Endothelial cell of umbilical vein (primary cell): ENCODE measurements around the gene FAM120A. TPM values are rescaled to one million over a fixed set of nuclear protein-coding genes. Genes with fewer than 3 reads are reported as not detected.
A peak's percentile ranks its signal among the peaks of the same experiment; 100 is the strongest.

Experiments
- BruUV-seq: library from RNA; stranded (reverse); fragments of 400-500 nt; replicated peaks from 2 replicates; lab custom pipeline; 2021; lab: Mats Ljungman, UMichigan
- CTCF ChIA-PET: fragments of 300-600, 350-600 bp; sonication (Branson Sonifier 250); formaldehyde crosslinking; loops from one replicate; lab custom pipeline; 2021; ENCODE audit warnings: antibody characterized with exemption, inconsistent platforms; lab: Charles Lee
- POLR2A ChIA-PET: fragments of 300-600, 350-600 bp; sonication (Branson Sonifier 250); formaldehyde crosslinking; loops from one replicate; lab custom pipeline; 2021; ENCODE audit warnings: antibody characterized with exemption, inconsistent platforms; lab: Charles Lee
- DNase-seq: peaks from one replicate; pipeline ENCODE4 v3.0.0-alpha.2; 2011; ENCODE audit warnings: low read depth, low spot score
- FAIRE-seq: peaks from 2 replicates; lab custom pipeline; 2011; peaks lifted over from hg19 to GRCh38; lab: Jason Lieb, UNC
- H2AFZ ChIP-seq: 2 replicates; pipeline ENCODE4 v1.6.0; 2012; ENCODE audit warnings: low read depth, low read length, control low read depth, inconsistent platforms
- H3K27ac ChIP-seq: 2 replicates; pipeline ENCODE4 v1.5.1; 2011; ENCODE audit warnings: low read depth, mild to moderate bottlenecking, control low read depth, low read length, moderate library complexity; ENCODE audit not compliant: insufficient read depth
- H3K27me3 ChIP-seq, 2 experiments: 2 replicates each; pipeline versions ENCODE4 v1.6.0 to v1.6.1; 2011; ENCODE audit warnings: low read length in 2 of 2, mixed read lengths in 1 of 2; ENCODE audit not compliant: control insufficient read depth in 2 of 2, insufficient read depth in 2 of 2
- H3K36me3 ChIP-seq, 2 experiments: 2 replicates in 1 of 2; 3 replicates in 1 of 2; pipeline ENCODE4 v1.5.1; 2011; ENCODE audit warnings: low read length in 2 of 2, mild to moderate bottlenecking in 1 of 2, moderate library complexity in 1 of 2; ENCODE audit not compliant: control insufficient read depth in 2 of 2, insufficient read depth in 2 of 2; ENCODE audit errors: extremely low read depth in 1 of 2
- H3K4me1 ChIP-seq: 3 replicates; pipeline ENCODE4 v1.5.1; 2011; ENCODE audit warnings: mild to moderate bottlenecking, low read length; ENCODE audit not compliant: control insufficient read depth, insufficient read depth; ENCODE audit errors: extremely low read depth
- H3K4me2 ChIP-seq: 2 replicates; pipeline ENCODE4 v1.6.1; 2011; ENCODE audit warnings: low read length, control low read depth, mixed read lengths; ENCODE audit not compliant: insufficient read depth
- H3K4me3 ChIP-seq, 3 experiments: fragments of 200-600 bp in 1 of 3; sonication (generic), shearing (Covaris generic) in 1 of 3; replicated peaks in 1 of 3; 2 replicates each; pipeline ENCODE4 v1.5.1; 2011 to 2016; ENCODE audit warnings: control low read depth in 3 of 3, low read length in 3 of 3, mild to moderate bottlenecking in 2 of 3, inconsistent platforms in 1 of 3, low read depth in 1 of 3, moderate library complexity in 1 of 3; ENCODE audit not compliant: insufficient read depth in 1 of 3
- H3K79me2 ChIP-seq: 2 replicates; pipeline ENCODE4 v1.6.0; 2012; ENCODE audit warnings: low read length, inconsistent platforms; ENCODE audit not compliant: control insufficient read depth, insufficient read depth
- H3K9ac ChIP-seq: replicated peaks from 2 replicates; pipeline ENCODE3; 2011; ENCODE audit warnings: low read length, control low read depth; ENCODE audit not compliant: insufficient read depth; ENCODE audit errors: extremely low read depth
- H3K9me1 ChIP-seq: replicated peaks from 3 replicates; pipeline ENCODE4 v1.6.0; 2011; ENCODE audit warnings: mild to moderate bottlenecking, low read length; ENCODE audit not compliant: control insufficient read depth, insufficient read depth; ENCODE audit errors: extremely low read depth
- H3K9me3 ChIP-seq: replicated peaks from 2 replicates; pipeline ENCODE4 v1.5.1; 2012; ENCODE audit warnings: low read length, inconsistent platforms; ENCODE audit not compliant: control insufficient read depth, insufficient read depth
- H4K20me1 ChIP-seq: replicated peaks from 2 replicates; pipeline ENCODE3; 2011; ENCODE audit warnings: mild to moderate bottlenecking, low read length; ENCODE audit not compliant: control insufficient read depth, insufficient read depth; ENCODE audit errors: extremely low read depth
- EZH2 ChIP-seq: IDR thresholded peaks from 2 replicates; pipeline ENCODE4 v1.6.1; 2012; ENCODE audit warnings: borderline replicate concordance, low read depth, mild to moderate bottlenecking, moderate library complexity, low read length, inconsistent platforms; ENCODE audit not compliant: severe bottlenecking
- FOS ChIP-seq: IDR thresholded peaks from 2 replicates; pipeline ENCODE4 v1.6.1; 2011; ENCODE audit warnings: mild to moderate bottlenecking, low read length, moderate library complexity, borderline replicate concordance; ENCODE audit not compliant: insufficient read depth
- GATA2 ChIP-seq: IDR thresholded peaks from 2 replicates; pipeline ENCODE4 v1.7.0; 2011; ENCODE audit warnings: low read depth, mild to moderate bottlenecking, moderate library complexity, mixed read lengths, low read length; ENCODE audit not compliant: insufficient read length, insufficient read depth
- JUN ChIP-seq: IDR thresholded peaks from 2 replicates; pipeline ENCODE4 v1.6.1; 2011; ENCODE audit warnings: borderline replicate concordance, low read depth; ENCODE audit not compliant: insufficient read length, insufficient read depth
- MAX ChIP-seq: IDR thresholded peaks from 2 replicates; pipeline ENCODE4 v1.6.1; 2011; ENCODE audit not compliant: insufficient read depth, insufficient read length
- MYC ChIP-seq: IDR thresholded peaks from one replicate; pipeline ENCODE4 v1.6.1; 2011; ENCODE audit warnings: mild to moderate bottlenecking, low read depth, low read length
- POLR2A ChIP-seq: IDR thresholded peaks from 2 replicates; pipeline ENCODE4 v1.6.1; 2012; ENCODE audit warnings: low read depth, mild to moderate bottlenecking, control low read depth, low read length
- POLR2AphosphoS5 ChIP-seq: IDR thresholded peaks from 2 replicates; pipeline ENCODE4 v1.6.1; 2012; ENCODE audit warnings: low read depth, mild to moderate bottlenecking, control low read depth, low read length, moderate library complexity; ENCODE audit not compliant: insufficient read depth
- dilution Hi-C: fragments of 300-500 bp; cut with MboI; formaldehyde crosslinking; loops from one replicate; pipeline ENCODE4 v1.15.0; 2019; ENCODE audit warnings: low sequenced_read_pairs; ENCODE audit not compliant: extremely low pct_ligation_motif_present
- intact Hi-C: fragments of 100-400 bp; cut with micrococcal nuclease; formaldehyde crosslinking; loops from one replicate; pipeline ENCODE4 v1.10.0; 2022
- polyA plus RNA-seq, 4 experiments: library from polyadenylated mRNA; depleted of rRNA in 3 of 4; stranded (reverse) in 3 of 4; unstranded in 1 of 4; fragments of >200 nt; gene quantifications; 2 replicates each; pipeline versions ENCODE4 v1.2.1 to v1.2.3, GENCODE V29; 2011 to 2012; ENCODE audit warnings: missing spikeins in 1 of 4
- total RNA-seq: library from RNA; stranded (reverse); gene quantifications from 2 replicates; pipeline ENCODE4 v1.2.3, GENCODE V29; 2021
- TF ChIP-seq, protein P1 (sequence below), 2 donors: IDR thresholded peaks; 1 replicate in 1 of 2; 2 replicates in 1 of 2; pipeline ENCODE4 v1.5.1; 2011; ENCODE audit warnings: low read length in 2 of 2, mild to moderate bottlenecking in 2 of 2, moderate library complexity in 2 of 2, control low read depth in 1 of 2, inconsistent platforms in 1 of 2, low read depth in 1 of 2; ENCODE audit not compliant: insufficient read depth in 1 of 2; ENCODE audit errors: extremely low read depth in 1 of 2

Gene FAM120A
- total and polyA plus RNA-seq, 2 donors (not counting 3 experiments of a cell fraction or from before 2014, with no cell fraction given) = 66.8 to 126 TPM

GRCh38 chr9:93612052-93612795 is 160.7 kb downstream of the FAM120A start:
- CTCF ChIA-PET = no interaction called here
- peak; percentile 9 for DNase-seq
- peak; percentile 4 for FAIRE-seq

More at GRCh38 chr9:93612052-93612795, 160.7 kb downstream of the FAM120A start:
- no peaks in the 10 kb centered on the region for H3K9me3 ChIP-seq
- BruUV-seq = no TSS peak
- no peak overlapping the region for H3K9ac ChIP-seq
- no peaks in the 10 kb centered on the region for H3K27me3 ChIP-seq
- dilution Hi-C loops (no loop called here), intact Hi-C loops (no loop called here)
- H3K79me2 ChIP-seq = peaks cover 29% of the 10 kb centered on the region
- H3K4me1 ChIP-seq = peaks cover 5% of the 10 kb centered on the region
- H4K20me1 ChIP-seq = no peaks in the 10 kb centered on the region
- POLR2A ChIA-PET = no interaction called here
- H3K4me2 ChIP-seq = no peak overlapping the region
- no peak overlapping the region for H3K4me3 ChIP-seq
- H3K27ac ChIP-seq = no peak overlapping the region
- no peaks in the 10 kb centered on the region for H3K9me1 ChIP-seq
- no peak overlapping the region for H2AFZ ChIP-seq
- H3K36me3 ChIP-seq = no peaks in the 10 kb centered on the region
- TF ChIP-seq MYC = no peak
- TF ChIP-seq GATA2 = no peak
- no peak for TF ChIP-seq POLR2A
- TF ChIP-seq, protein P1, sequence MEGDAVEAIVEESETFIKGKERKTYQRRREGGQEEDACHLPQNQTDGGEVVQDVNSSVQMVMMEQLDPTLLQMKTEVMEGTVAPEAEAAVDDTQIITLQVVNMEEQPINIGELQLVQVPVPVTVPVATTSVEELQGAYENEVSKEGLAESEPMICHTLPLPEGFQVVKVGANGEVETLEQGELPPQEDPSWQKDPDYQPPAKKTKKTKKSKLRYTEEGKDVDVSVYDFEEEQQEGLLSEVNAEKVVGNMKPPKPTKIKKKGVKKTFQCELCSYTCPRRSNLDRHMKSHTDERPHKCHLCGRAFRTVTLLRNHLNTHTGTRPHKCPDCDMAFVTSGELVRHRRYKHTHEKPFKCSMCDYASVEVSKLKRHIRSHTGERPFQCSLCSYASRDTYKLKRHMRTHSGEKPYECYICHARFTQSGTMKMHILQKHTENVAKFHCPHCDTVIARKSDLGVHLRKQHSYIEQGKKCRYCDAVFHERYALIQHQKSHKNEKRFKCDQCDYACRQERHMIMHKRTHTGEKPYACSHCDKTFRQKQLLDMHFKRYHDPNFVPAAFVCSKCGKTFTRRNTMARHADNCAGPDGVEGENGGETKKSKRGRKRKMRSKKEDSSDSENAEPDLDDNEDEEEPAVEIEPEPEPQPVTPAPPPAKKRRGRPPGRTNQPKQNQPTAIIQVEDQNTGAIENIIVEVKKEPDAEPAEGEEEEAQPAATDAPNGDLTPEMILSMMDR (IDR thresholded peaks at IDR 0.05; ENCODE audit: extremely low read depth in 1 of 2, insufficient read depth in 1 of 2, low read depth in 1 of 2, low read length in 2 of 2) = no peak
- no peak for TF ChIP-seq JUN
- no peak for TF ChIP-seq EZH2
- no peak for TF ChIP-seq POLR2AphosphoS5
- TF ChIP-seq FOS = no peak
- TF ChIP-seq MAX = no peak
